Erythroblast (primary cell): ENCODE measurements around the gene ALAS1.

ENCODE experiments used
- GATA1 ChIP-seq: IDR thresholded peaks from 2 replicates; pipeline ENCODE4 v1.6.1; 2011; ENCODE audit warnings: low read depth, mild to moderate bottlenecking, control low read depth, low read length, moderate library complexity
- POLR2A ChIP-seq: IDR thresholded peaks from 2 replicates; pipeline ENCODE4 v1.6.1; 2011; ENCODE audit warnings: mild to moderate bottlenecking, low read length

- TF ChIP-seq POLR2A (peak; percentile 83), GATA1 (no peak)
Measured at GRCh38 chr3:52197842-52198625, at the start of gene ALAS1.
